ENCODE measurements around the gene CPSF3.
"Not testable (repeated sequence)": the region's sequence is repeated elsewhere in the genome, so short reads cannot be mapped to it uniquely, and the experiment has no call there.

CPSF3 gene

GRCh38 chr2:9483107-9483506 lies 59.7 kb downstream of the CPSF3 start:
- in situ Hi-C loops (cut with HindIII; ENCODE audit: low pct_ligation_motif_present, low pct_unique_long_range_greater_than_20kb, low sequenced_read_pairs) = no loop called here
- no peak for DNase-seq

- DNase-seq = no peak
- in situ Hi-C loops (cut with HindIII; ENCODE audit: low pct_ligation_motif_present, low pct_unique_long_range_greater_than_20kb, low sequenced_read_pairs) = no loop called here
These were observed 61.1 kb downstream of the CPSF3 start for GRCh38 chr2:9484533-9484932.

- in situ Hi-C loops (cut with HindIII; ENCODE audit: low pct_ligation_motif_present, low pct_unique_long_range_greater_than_20kb, low sequenced_read_pairs) = no loop called here
- no peak for DNase-seq
These were observed 65.4 kb downstream of the CPSF3 start for GRCh38 chr2:9488583-9489547.

DNA sequence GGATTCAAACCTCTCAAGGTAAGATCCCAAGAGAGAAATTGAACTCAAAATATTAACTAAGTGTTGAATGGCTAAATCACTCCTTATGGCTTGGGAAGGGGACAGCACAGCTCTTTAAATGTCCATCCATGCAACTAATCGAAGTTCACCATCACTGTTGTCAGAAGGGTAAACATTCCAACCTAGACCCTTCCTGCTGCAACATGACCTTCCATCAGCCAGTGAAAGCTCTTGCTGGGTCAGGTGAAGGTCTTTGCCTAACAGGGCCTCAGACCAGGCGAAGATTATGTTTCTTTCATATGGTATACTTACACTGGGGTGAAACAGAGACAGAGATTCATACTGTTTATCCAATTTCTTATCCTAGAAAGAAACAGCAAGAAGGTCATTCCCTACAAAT lies 67.3 kb downstream of the CPSF3 start:
- in situ Hi-C loops (cut with HindIII; ENCODE audit: low pct_ligation_motif_present, low pct_unique_long_range_greater_than_20kb, low sequenced_read_pairs) = no loop called here
- no peak for DNase-seq

DNA sequence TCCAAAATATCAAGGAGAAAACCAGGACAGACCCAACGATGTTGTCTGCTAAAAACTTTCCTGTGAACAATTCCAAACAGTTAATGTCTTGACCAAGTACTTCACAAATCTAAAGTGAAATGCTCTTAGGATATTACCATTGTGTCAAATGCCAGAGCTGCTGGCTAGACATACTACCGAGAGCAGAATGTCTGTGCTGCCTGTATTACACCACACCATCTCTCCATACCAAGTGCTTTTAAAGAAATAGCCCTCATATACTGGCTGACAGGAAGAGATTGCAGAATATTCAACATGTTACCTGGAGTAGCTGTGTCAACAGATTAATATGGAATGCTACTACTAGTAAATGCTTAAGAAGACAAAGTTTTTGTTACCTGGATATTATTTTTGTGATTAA lies 69.5 kb downstream of the CPSF3 start:
- in situ Hi-C loops (cut with HindIII; ENCODE audit: low pct_ligation_motif_present, low pct_unique_long_range_greater_than_20kb, low sequenced_read_pairs) = no loop called here

GRCh38 chr2:9493478-9493877 lies 70.0 kb downstream of the CPSF3 start:
- no peak for DNase-seq
- in situ Hi-C loops (cut with HindIII; ENCODE audit: low pct_ligation_motif_present, low pct_unique_long_range_greater_than_20kb, low sequenced_read_pairs) = no loop called here

More for the DNA sequence above, 69.5 kb downstream of the CPSF3 start:
- DNase-seq = no peak

GRCh38 chr2:9494081-9494480 lies 70.6 kb downstream of the CPSF3 start:
- in situ Hi-C loops (cut with HindIII; ENCODE audit: low pct_ligation_motif_present, low pct_unique_long_range_greater_than_20kb, low sequenced_read_pairs) = no loop called here
- no peak for DNase-seq

GRCh38 chr2:9497017-9497416 lies 73.6 kb downstream of the CPSF3 start:
- DNase-seq = no peak
- in situ Hi-C loops (cut with HindIII; ENCODE audit: low pct_ligation_motif_present, low pct_unique_long_range_greater_than_20kb, low sequenced_read_pairs) = no loop called here

GRCh38 chr2:9498210-9498609 lies 74.8 kb downstream of the CPSF3 start:
- no peak for DNase-seq
- in situ Hi-C loops (cut with HindIII; ENCODE audit: low pct_ligation_motif_present, low pct_unique_long_range_greater_than_20kb, low sequenced_read_pairs) = no loop called here

DNA sequence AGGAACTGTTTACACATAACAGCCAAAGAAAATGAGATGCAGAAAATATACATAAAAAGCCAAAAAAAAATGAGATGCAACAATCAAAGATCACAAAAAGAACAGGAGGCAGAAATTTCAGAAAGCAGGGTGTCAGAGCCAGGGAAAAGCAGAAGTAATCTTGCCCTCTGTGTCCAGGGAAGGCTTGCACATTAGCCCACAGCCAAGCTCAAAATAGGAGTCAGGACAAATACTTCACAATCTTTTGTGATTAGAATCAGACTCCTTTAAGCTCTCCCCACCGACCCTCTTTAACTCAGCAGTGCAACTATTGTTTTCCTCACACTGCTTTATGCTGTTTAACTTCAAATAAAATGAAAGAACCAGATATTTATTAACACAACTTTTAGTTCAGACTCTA lies 85.5 kb downstream of the CPSF3 start:
- in situ Hi-C loops (cut with HindIII; ENCODE audit: low pct_ligation_motif_present, low pct_unique_long_range_greater_than_20kb, low sequenced_read_pairs) = no loop called here
- DNase-seq = no peak

DNA sequence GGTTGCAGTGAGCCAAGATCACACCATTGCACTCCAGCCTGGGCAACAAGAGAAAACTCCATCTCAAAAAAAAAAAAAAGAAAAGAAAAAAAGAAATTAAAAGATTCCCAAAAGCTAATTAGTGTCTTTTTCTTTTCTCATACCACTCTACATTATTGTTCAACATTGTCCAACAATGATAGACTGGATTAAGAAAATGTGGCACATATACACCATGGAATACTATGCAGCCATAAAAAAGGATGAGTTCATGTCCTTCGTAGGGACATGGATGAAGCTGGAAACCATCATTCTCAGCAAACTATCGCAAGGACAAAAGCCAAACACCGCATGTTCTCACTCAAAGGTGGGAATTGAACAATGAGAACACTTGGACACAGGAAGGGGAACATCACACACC lies 90.5 kb downstream of the CPSF3 start:
- DNase-seq; in situ Hi-C loops (cut with HindIII; ENCODE audit: low pct_ligation_motif_present, low pct_unique_long_range_greater_than_20kb, low sequenced_read_pairs): not testable (repeated sequence)

- no peak for DNase-seq
- in situ Hi-C loops (cut with HindIII; ENCODE audit: low pct_ligation_motif_present, low pct_unique_long_range_greater_than_20kb, low sequenced_read_pairs) = no loop called here
These were observed 93.8 kb downstream of the CPSF3 start for GRCh38 chr2:9517118-9517782.

- DNase-seq = no peak
- in situ Hi-C loops (cut with HindIII; ENCODE audit: low pct_ligation_motif_present, low pct_unique_long_range_greater_than_20kb, low sequenced_read_pairs) = no loop called here
These were observed 94.7 kb downstream of the CPSF3 start for GRCh38 chr2:9518163-9518562.

DNA sequence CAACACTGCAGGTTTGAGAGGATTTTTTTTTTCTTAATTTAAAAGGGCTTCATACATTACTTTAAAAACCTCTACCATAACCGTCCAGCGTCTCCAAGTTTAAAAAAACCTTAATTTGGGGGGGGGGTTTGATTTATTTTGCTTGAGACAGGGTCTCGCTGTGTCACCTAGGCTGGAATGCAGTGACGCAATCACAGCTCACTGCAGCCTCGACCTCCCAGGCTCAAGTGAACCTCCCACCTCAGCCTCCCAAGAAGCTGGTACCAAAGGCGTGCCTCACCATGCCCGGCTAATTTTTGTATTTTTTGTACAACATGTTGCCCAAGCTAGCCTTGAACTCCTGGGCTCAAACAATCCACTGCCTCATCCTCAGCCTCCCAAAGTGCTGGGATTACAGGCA lies 95.3 kb downstream of the CPSF3 start:
- no peak for DNase-seq
- in situ Hi-C loops (cut with HindIII; ENCODE audit: low pct_ligation_motif_present, low pct_unique_long_range_greater_than_20kb, low sequenced_read_pairs) = no loop called here

- DNase-seq = no peak
- in situ Hi-C loops (cut with HindIII; ENCODE audit: low pct_ligation_motif_present, low pct_unique_long_range_greater_than_20kb, low sequenced_read_pairs) = no loop called here
These were observed 95.8 kb downstream of the CPSF3 start for GRCh38 chr2:9519250-9519649.

Data from ACHN (cell line).